Neural progenitor cell (in vitro differentiated cells): ENCODE measurements around the gene COLEC12.

Experiments
- CTCF ChIP-seq: fragments of 200-600 bp; sonication (generic); IDR thresholded peaks from 2 replicates; pipeline ENCODE4 v1.5.1; 2017; ENCODE audit warnings: antibody characterized with exemption, mild to moderate bottlenecking
- EZH2 ChIP-seq: fragments of 200-600 bp; sonication (generic); IDR thresholded peaks from 2 replicates; pipeline ENCODE4 v1.6.1; 2017; ENCODE audit warnings: antibody characterized with exemption, mild to moderate bottlenecking, moderate library complexity
- EZH2phosphoT487 ChIP-seq: fragments of 200-600 bp; sonication (generic); IDR thresholded peaks from 2 replicates; pipeline ENCODE4 v1.6.1; 2017; ENCODE audit warnings: antibody characterized with exemption

- no peak for TF ChIP-seq CTCF
- TF ChIP-seq EZH2 = no peak
- TF ChIP-seq EZH2phosphoT487 = no peak
These were observed 53.5 kb downstream of the COLEC12 start for GRCh38 chr18:446941-447560.
